ENCODE data around the gene NCL. TPM values are rescaled to one million over a fixed set of nuclear protein-coding genes. Genes with fewer than 3 reads are reported as not detected.

Gene NCL
- total and polyA plus RNA-seq, 2 of the 4 experiments (the other 2 are of a cell fraction): 267 to 289 TPM

DNA sequence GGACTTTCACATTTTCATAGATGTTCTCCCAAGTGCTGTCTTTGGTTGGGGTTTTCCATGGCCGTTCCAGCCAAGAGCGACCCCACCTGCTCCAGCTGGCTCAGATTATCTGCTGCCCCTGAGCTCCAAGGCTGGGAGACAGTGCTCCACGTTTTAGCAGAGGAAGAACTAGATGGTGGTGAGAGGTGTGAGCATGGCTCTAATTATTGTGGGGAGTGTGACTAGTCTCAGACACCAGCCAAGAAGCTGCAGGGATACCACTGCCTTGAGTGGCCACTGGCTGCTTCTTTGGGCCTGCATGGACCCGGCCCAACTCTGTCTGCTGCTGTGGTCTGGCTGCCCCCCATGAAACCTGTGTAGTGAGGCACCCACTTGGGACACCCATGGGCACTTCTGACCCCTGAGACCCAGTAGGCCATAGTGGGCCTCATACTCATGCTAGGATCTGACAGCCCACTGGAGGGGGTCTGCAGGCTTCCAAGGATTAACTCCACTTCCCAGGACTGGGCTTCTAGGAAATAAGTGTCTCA lies 2.8 kb upstream of the NCL start:
- peaks cover 23% of the 10 kb centered on the region for H4K20me1 ChIP-seq (ENCODE audit: insufficient read depth, low read length)
- no peak overlapping the region for H3K23ac ChIP-seq (ENCODE audit: low read depth, low read length)
- H3K18ac ChIP-seq (ENCODE audit: low read depth, low read length): no peak overlapping the region
- ChIA-PET POLR2A (ENCODE audit: unreplicated experiment) (no interaction called here), CTCF (interaction anchor here (0.8 kb wide), 2 partner anchors 11 to 50 kb away, joined by 3 to 7 read pairs; no protein-coding TSS in a partner anchor)
- H3K9me3 ChIP-seq (ENCODE audit: control insufficient read depth, insufficient read depth, low read length): no peaks in the 10 kb centered on the region
- H3K4me3 ChIP-seq (ENCODE audit: insufficient read depth, low read depth, low read length): no peak overlapping the region
- no peak overlapping the region for H2AK9ac ChIP-seq (replicated peaks; ENCODE audit: low read depth, low read length, poor library complexity)
- no peak overlapping the region for H2AFZ ChIP-seq (replicated peaks; ENCODE audit: low read length, poor library complexity)
- TF ChIP-seq RCOR1 (IDR thresholded peaks at IDR 0.05; ENCODE audit: insufficient replicate concordance, low read length): no peak
- TF ChIP-seq CEBPB (IDR thresholded peaks at IDR 0.05; ENCODE audit: low read depth, low read length): no peak
- TF ChIP-seq ELK1 (IDR thresholded peaks at IDR 0.05; ENCODE audit: borderline replicate concordance, low read depth, low read length): no peak
- TF ChIP-seq MAZ (IDR thresholded peaks at IDR 0.05; ENCODE audit: borderline replicate concordance, low read depth, low read length): no peak
- no peak for TF ChIP-seq MAFK (IDR thresholded peaks at IDR 0.05; ENCODE audit: low read depth, low read length)
- TF ChIP-seq FOS (IDR thresholded peaks at IDR 0.05; ENCODE audit: low read depth, low read length): no peak
- no peak for TF ChIP-seq SMC3 (IDR thresholded peaks at IDR 0.05; ENCODE audit: low read depth, low read length)
- no peak for TF ChIP-seq NFE2L2 (IDR thresholded peaks at IDR 0.05; ENCODE audit: low read depth, low read length)
- no peak for TF ChIP-seq POLR2A (IDR thresholded peaks at IDR 0.05; ENCODE audit: low read depth, low read length)
- TF ChIP-seq USF2 (IDR thresholded peaks at IDR 0.05; ENCODE audit: low read depth, low read length): no peak
- TF ChIP-seq BHLHE40 (IDR thresholded peaks at IDR 0.05; ENCODE audit: low read depth, low read length): no peak
- TF ChIP-seq CHD1 (IDR thresholded peaks at IDR 0.05; ENCODE audit: low read depth, low read length): no peak
- no peak for TF ChIP-seq RFX5 (IDR thresholded peaks at IDR 0.05; ENCODE audit: low read depth, low read length)
- TF ChIP-seq CTCF (conservative IDR thresholded peaks at IDR 0.05; ENCODE audit: low read depth, low read length): no peak
- TF ChIP-seq RAD21 (IDR thresholded peaks at IDR 0.05; ENCODE audit: low read length): no peak
- TF ChIP-seq MXI1 (IDR thresholded peaks at IDR 0.05; ENCODE audit: borderline replicate concordance, low read depth, low read length): no peak
- ATAC-seq (ENCODE audit: low read depth) (no peak), DNase-seq (no peak)
- H2BK120ac ChIP-seq (ENCODE audit: low read depth, low read length): no peak overlapping the region
- WGBS, 2 experiments (ENCODE audit: extremely low coverage in 2 of 2, insufficient read length in 1 of 2): 67% methylated on average over 2 of the region's 4 CpGs; no CpG with 5 or more reads in 1 of the 2 experiments
- H3K9ac ChIP-seq (ENCODE audit: low read depth, low read length): no peak overlapping the region
- no peaks in the 10 kb centered on the region for H3K9me1 ChIP-seq (ENCODE audit: insufficient read depth, low read length)
- no peak overlapping the region for H3K4me2 ChIP-seq (ENCODE audit: low read depth, low read length)
- no peak overlapping the region for H2BK15ac ChIP-seq (ENCODE audit: low read depth, low read length)
- no peak overlapping the region for H4K5ac ChIP-seq (ENCODE audit: low read depth, low read length)
- H3K14ac ChIP-seq (replicated peaks; ENCODE audit: low read depth, low read length): no peak overlapping the region
- in situ Hi-C loops (cut with MboI; ENCODE audit: low sequenced_read_pairs): no loop called here
- no peak overlapping the region for H3K27ac ChIP-seq (ENCODE audit: insufficient read depth, low read length)
- H3K27me3 ChIP-seq (ENCODE audit: control insufficient read depth, insufficient read depth, low read length): peaks cover 6% of the 10 kb centered on the region; the same call in 1 of the 2 replicates
- H2AK5ac ChIP-seq (ENCODE audit: low read depth, low read length): no peak overlapping the region
- H3K79me1 ChIP-seq (ENCODE audit: low read depth in 1 of 2, low read length in 2 of 2): peaks cover 7 to 22% of the 10 kb centered on the region in 2 experiments; a peak in 3 of 4 replicates
- H3K4ac ChIP-seq (ENCODE audit: low read depth, low read length): no peak overlapping the region
- intact Hi-C loops (cut with micrococcal nuclease): no loop called here
- H2BK5ac ChIP-seq (ENCODE audit: low read depth, low read length, poor library complexity, severe bottlenecking): no peak overlapping the region
- BruUV-seq (replicated peaks): no TSS peak
- no peak overlapping the region for H3K56ac ChIP-seq (ENCODE audit: extremely low read depth, insufficient read depth, low read length)
- dilution Hi-C loops (cut with HindIII; ENCODE audit: low sequenced_read_pairs, unreplicated experiment): no loop called here
- peaks cover 2% of the 10 kb centered on the region; the same call in 1 of the 2 replicates for H3K4me1 ChIP-seq (ENCODE audit: control insufficient read depth, insufficient read depth, low read length)
- peaks cover 3% of the 10 kb centered on the region for H3K36me3 ChIP-seq (ENCODE audit: control insufficient read depth, insufficient read depth, low read length)
- H4K91ac ChIP-seq (ENCODE audit: insufficient read depth, low read depth, low read length): no peak overlapping the region
- H4K8ac ChIP-seq (ENCODE audit: low read depth in 2 of 2, low read length in 2 of 2): no peak overlapping the region
- no peak overlapping the region for H2BK20ac ChIP-seq (ENCODE audit: low read depth, low read length)
